HL-60/S4 (cell line): ENCODE results near the gene RNF26.

Experiments used
- in situ Hi-C: fragments of 300-500 bp; cut with MboI; formaldehyde crosslinking; loops from 2 replicates; pipeline ENCODE4 v1.14.3; 2022; ENCODE audit warnings: low sequenced_read_pairs

Gene RNF26

GRCh38 chr11:119334174-119334930 lies at the start of gene RNF26:
TSS of gene RNF26 (plus strand) at chr11:119334527. CDS start at chr11:119335123, 596 bp downstream.
- in situ Hi-C loops = no loop called here

- in situ Hi-C loops = no loop called here
These were observed 48.9 kb upstream of the RNF26 start for GRCh38 chr11:119285431-119285830.

- in situ Hi-C loops = no loop called here
These were observed 46.1 kb upstream of the RNF26 start for GRCh38 chr11:119288219-119288618.

- in situ Hi-C loops = no loop called here
These were observed 43.3 kb upstream of the RNF26 start for GRCh38 chr11:119290894-119291497.

- in situ Hi-C loops = no loop called here
These were observed 40.9 kb upstream of the RNF26 start for GRCh38 chr11:119293461-119293860.

- in situ Hi-C loops = no loop called here
These were observed 39.1 kb upstream of the RNF26 start for GRCh38 chr11:119295178-119295577.

GRCh38 chr11:119297938-119298337 lies 36.4 kb upstream of the RNF26 start:
- in situ Hi-C loops = no loop called here

- in situ Hi-C loops = no loop called here
These were observed 35.6 kb upstream of the RNF26 start for GRCh38 chr11:119298726-119299125.

- in situ Hi-C loops = no loop called here
These were observed 34.9 kb upstream of the RNF26 start for GRCh38 chr11:119299416-119299815.

GRCh38 chr11:119300198-119300964 lies 33.9 kb upstream of the RNF26 start:
- in situ Hi-C loops = no loop called here

- in situ Hi-C loops = no loop called here
These were observed 31.1 kb upstream of the RNF26 start for GRCh38 chr11:119303227-119303718.

- in situ Hi-C loops = no loop called here
These were observed 28.6 kb upstream of the RNF26 start for GRCh38 chr11:119305556-119306372.

- in situ Hi-C loops = no loop called here
These were observed 27.9 kb upstream of the RNF26 start for GRCh38 chr11:119306373-119306890.

- in situ Hi-C loops = no loop called here
These were observed 27.1 kb upstream of the RNF26 start for GRCh38 chr11:119307219-119307618.

GRCh38 chr11:119307974-119308373 lies 26.4 kb upstream of the RNF26 start:
- in situ Hi-C loops = no loop called here

- in situ Hi-C loops = no loop called here
These were observed 24.9 kb upstream of the RNF26 start for GRCh38 chr11:119309411-119309810.

GRCh38 chr11:119309953-119310681 lies 24.2 kb upstream of the RNF26 start:
- in situ Hi-C loops = no loop called here

GRCh38 chr11:119310682-119311052 lies 23.7 kb upstream of the RNF26 start:
- in situ Hi-C loops = no loop called here

GRCh38 chr11:119314726-119315125 lies 19.6 kb upstream of the RNF26 start:
- in situ Hi-C loops = no loop called here
